ENCODE data around the gene BCAS1. TPM values are rescaled to one million over a fixed set of nuclear protein-coding genes. Genes with fewer than 3 reads are reported as not detected.
"Not testable (repeated sequence)": the region's sequence is repeated elsewhere in the genome, so short reads cannot be mapped to it uniquely, and the experiment has no call there.

The BCAS1 gene
- total RNA-seq, 2 experiments from 2014 or later, result 0.07 to 0.17 TPM

GRCh38 chr20:54020868-54021267 lies 49.5 kb downstream of the BCAS1 start:
- DNase-seq, result no peak
- Mint-ChIP-seq H3K4me1 (ENCODE audit: low read depth) (peaks cover 4% of the 10 kb centered on the region), H3K27me3 (peaks cover 2% of the 10 kb centered on the region), H3K4me3 (no peak overlapping the region), H3K9me3 (no peaks in the 10 kb centered on the region), H3K27ac (no peak overlapping the region), H3K36me3 (no peaks in the 10 kb centered on the region)
- intact Hi-C loops (cut with micrococcal nuclease), result no loop called here
- ChIA-PET POLR2A (no interaction called here), CTCF (interaction anchor here (1.2 kb wide), 1 partner anchor 210 kb away, joined by 4 read pairs; no protein-coding TSS in a partner anchor)

- DNase-seq, result no peak
- no peak overlapping the region for H3K27ac Mint-ChIP-seq
- H3K36me3 Mint-ChIP-seq, result no peaks in the 10 kb centered on the region
- peaks cover 2% of the 10 kb centered on the region for H3K27me3 Mint-ChIP-seq
- CTCF ChIA-PET, result interaction anchor here (1.2 kb wide), 1 partner anchor 210 kb away, joined by 4 read pairs; no protein-coding TSS in a partner anchor
- H3K9me3 Mint-ChIP-seq, result no peaks in the 10 kb centered on the region
- H3K4me1 Mint-ChIP-seq (ENCODE audit: low read depth), result peaks cover 4% of the 10 kb centered on the region
- intact Hi-C loops (cut with micrococcal nuclease), result no loop called here
- POLR2A ChIA-PET, result no interaction called here
- no peak overlapping the region for H3K4me3 Mint-ChIP-seq
Measured at GRCh38 chr20:54020348-54020747, 50.0 kb downstream of the BCAS1 start.

GRCh38 chr20:54019585-54019984 lies 50.8 kb downstream of the BCAS1 start:
- DNase-seq, result no peak
- Mint-ChIP-seq H3K4me3 (no peak overlapping the region), H3K27me3 (peaks cover 2% of the 10 kb centered on the region), H3K9me3 (no peaks in the 10 kb centered on the region), H3K27ac (no peak overlapping the region), H3K4me1 (ENCODE audit: low read depth) (peaks cover 4% of the 10 kb centered on the region), H3K36me3 (no peaks in the 10 kb centered on the region)
- ChIA-PET POLR2A (no interaction called here), CTCF (no interaction called here)
- intact Hi-C loops (cut with micrococcal nuclease), result no loop called here

GRCh38 chr20:54019127-54019526 lies 51.3 kb downstream of the BCAS1 start:
- ChIA-PET POLR2A (no interaction called here), CTCF (no interaction called here)
- no peak overlapping the region for H3K27ac Mint-ChIP-seq
- peaks cover 2% of the 10 kb centered on the region for H3K27me3 Mint-ChIP-seq
- no peak overlapping the region for H3K4me3 Mint-ChIP-seq
- peaks cover 4% of the 10 kb centered on the region for H3K4me1 Mint-ChIP-seq (ENCODE audit: low read depth)
- no peaks in the 10 kb centered on the region for H3K36me3 Mint-ChIP-seq
- H3K9me3 Mint-ChIP-seq, result no peaks in the 10 kb centered on the region
- intact Hi-C loops (cut with micrococcal nuclease), result no loop called here
- DNase-seq, result no peak

GRCh38 chr20:54017846-54018245 lies 52.5 kb downstream of the BCAS1 start:
- Mint-ChIP-seq H3K27me3 (peaks cover 2% of the 10 kb centered on the region), H3K9me3 (no peaks in the 10 kb centered on the region), H3K36me3 (no peaks in the 10 kb centered on the region), H3K4me1 (ENCODE audit: low read depth) (peaks cover 4% of the 10 kb centered on the region), H3K27ac (no peak overlapping the region), H3K4me3 (no peak overlapping the region)
- DNase-seq, result no peak
- ChIA-PET CTCF (no interaction called here), POLR2A (no interaction called here)
- intact Hi-C loops (cut with micrococcal nuclease), result no loop called here

GRCh38 chr20:54015496-54015895 lies 54.9 kb downstream of the BCAS1 start:
- no peak for DNase-seq
- H3K27ac Mint-ChIP-seq, result no peak overlapping the region
- no peak overlapping the region for H3K4me3 Mint-ChIP-seq
- H3K9me3 Mint-ChIP-seq, result no peaks in the 10 kb centered on the region
- POLR2A ChIA-PET, result no interaction called here
- H3K36me3 Mint-ChIP-seq, result no peaks in the 10 kb centered on the region
- peaks cover 4% of the 10 kb centered on the region for H3K4me1 Mint-ChIP-seq (ENCODE audit: low read depth)
- intact Hi-C loops (cut with micrococcal nuclease), result no loop called here
- H3K27me3 Mint-ChIP-seq, result peaks cover 2% of the 10 kb centered on the region
- CTCF ChIA-PET, result no interaction called here

- Mint-ChIP-seq H3K27me3 (peaks cover 5% of the 10 kb centered on the region), H3K4me1 (ENCODE audit: low read depth) (peaks cover 4% of the 10 kb centered on the region), H3K36me3 (no peaks in the 10 kb centered on the region), H3K4me3 (no peak overlapping the region), H3K9me3 (no peaks in the 10 kb centered on the region), H3K27ac (no peak overlapping the region)
- ChIA-PET CTCF (no interaction called here), POLR2A (no interaction called here)
- intact Hi-C loops (cut with micrococcal nuclease), result no loop called here
- DNase-seq, result no peak
Measured at GRCh38 chr20:54014293-54014926, 56.0 kb downstream of the BCAS1 start.

GRCh38 chr20:54013471-54013870 lies 56.9 kb downstream of the BCAS1 start:
- Mint-ChIP-seq H3K36me3 (no peaks in the 10 kb centered on the region), H3K27ac (no peak overlapping the region), H3K4me1 (ENCODE audit: low read depth) (peaks cover 4% of the 10 kb centered on the region), H3K27me3 (peaks cover 5% of the 10 kb centered on the region), H3K4me3 (no peak overlapping the region), H3K9me3 (no peaks in the 10 kb centered on the region)
- CTCF ChIA-PET, result no interaction called here
- POLR2A ChIA-PET, result no interaction called here
- no peak for DNase-seq
- intact Hi-C loops (cut with micrococcal nuclease), result no loop called here

- Mint-ChIP-seq H3K4me3 (no peak overlapping the region), H3K27me3 (peaks cover 5% of the 10 kb centered on the region), H3K27ac (no peak overlapping the region), H3K9me3 (no peaks in the 10 kb centered on the region), H3K4me1 (ENCODE audit: low read depth) (no peaks in the 10 kb centered on the region), H3K36me3 (no peaks in the 10 kb centered on the region)
- ChIA-PET POLR2A (no interaction called here), CTCF (no interaction called here)
- no peak for DNase-seq
- intact Hi-C loops (cut with micrococcal nuclease), result no loop called here
Measured at GRCh38 chr20:54011346-54011745, 59.0 kb downstream of the BCAS1 start.

GRCh38 chr20:54006216-54006615 lies 64.2 kb downstream of the BCAS1 start:
- intact Hi-C loops (cut with micrococcal nuclease); POLR2A ChIA-PET; DNase-seq; H3K27ac Mint-ChIP-seq; H3K4me3 Mint-ChIP-seq; CTCF ChIA-PET; H3K4me1 Mint-ChIP-seq (ENCODE audit: low read depth); H3K36me3 Mint-ChIP-seq: not testable (repeated sequence)
- Mint-ChIP-seq H3K9me3 (peaks cover 12% of the 10 kb centered on the region), H3K27me3 (peaks cover 13% of the 10 kb centered on the region)

- H3K36me3 Mint-ChIP-seq, result peaks cover 5% of the 10 kb centered on the region
- no peak overlapping the region for H3K27ac Mint-ChIP-seq
- ChIA-PET POLR2A (no interaction called here), CTCF (no interaction called here)
- peaks cover 13% of the 10 kb centered on the region for H3K27me3 Mint-ChIP-seq
- H3K4me3 Mint-ChIP-seq, result no peak overlapping the region
- peaks cover 2% of the 10 kb centered on the region for H3K4me1 Mint-ChIP-seq (ENCODE audit: low read depth)
- peaks cover 18% of the 10 kb centered on the region for H3K9me3 Mint-ChIP-seq
- intact Hi-C loops (cut with micrococcal nuclease), result no loop called here
- no peak for DNase-seq
Measured at GRCh38 chr20:54005524-54005923, 64.9 kb downstream of the BCAS1 start.

- Mint-ChIP-seq H3K27ac (no peak overlapping the region), H3K9me3 (peaks cover 27% of the 10 kb centered on the region), H3K36me3 (peaks cover 5% of the 10 kb centered on the region), H3K4me1 (ENCODE audit: low read depth) (peaks cover 2% of the 10 kb centered on the region), H3K27me3 (peaks cover 10% of the 10 kb centered on the region), H3K4me3 (no peak overlapping the region)
- intact Hi-C loops (cut with micrococcal nuclease), result no loop called here
- CTCF ChIA-PET, result no interaction called here
- no peak for DNase-seq
- POLR2A ChIA-PET, result no interaction called here
Measured at GRCh38 chr20:54004445-54004844, 65.9 kb downstream of the BCAS1 start.

- H3K27ac Mint-ChIP-seq, result no peak overlapping the region
Measured at GRCh38 chr20:54002741-54003140, 67.7 kb downstream of the BCAS1 start.

More at GRCh38 chr20:54002741-54003140, 67.7 kb downstream of the BCAS1 start:
- POLR2A ChIA-PET, result no interaction called here
- Mint-ChIP-seq H3K9me3 (peaks cover 29% of the 10 kb centered on the region), H3K27me3 (peaks cover 8% of the 10 kb centered on the region), H3K4me1 (ENCODE audit: low read depth) (peaks cover 2% of the 10 kb centered on the region), H3K4me3 (no peak overlapping the region), H3K36me3 (peaks cover 5% of the 10 kb centered on the region)
- CTCF ChIA-PET, result no interaction called here
- no peak for DNase-seq
- intact Hi-C loops (cut with micrococcal nuclease), result no loop called here
